ENCODE data around the gene SERPINB13.

Gene SERPINB13

DNA sequence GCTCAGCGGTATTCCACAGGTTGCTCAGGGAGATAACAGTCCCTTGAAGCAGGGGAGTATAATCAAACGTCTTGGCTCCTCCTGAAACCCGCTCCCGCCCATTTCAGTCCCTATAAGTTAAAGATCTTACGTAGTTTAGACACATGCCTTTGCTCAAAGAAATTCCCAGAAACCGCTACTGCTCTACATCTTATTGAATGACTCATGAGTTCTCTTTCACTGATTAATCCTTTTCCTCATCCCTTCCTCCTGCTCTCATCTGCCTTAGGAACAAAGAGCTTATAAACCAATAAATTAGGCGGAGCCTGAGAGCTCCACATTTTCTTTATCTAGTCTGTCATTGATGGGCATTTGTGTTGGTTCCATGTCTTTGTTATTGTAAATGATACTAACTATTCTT is 61.1 kb downstream of the SERPINB13 start:
- DNase-seq (ENCODE audit: low read depth) = no peak
